Measurements from ENCODE around the gene COA7. TPM values are rescaled to one million over a fixed set of nuclear protein-coding genes. Genes with fewer than 3 reads are reported as not detected.
A peak's percentile ranks its signal among the peaks of the same experiment; 100 is the strongest.
"Not testable (repeated sequence)": the region's sequence is repeated elsewhere in the genome, so short reads cannot be mapped to it uniquely, and the experiment has no call there.

Gene COA7
- 8.3 and 10.4 TPM in 2 replicates for total RNA-seq

DNA sequence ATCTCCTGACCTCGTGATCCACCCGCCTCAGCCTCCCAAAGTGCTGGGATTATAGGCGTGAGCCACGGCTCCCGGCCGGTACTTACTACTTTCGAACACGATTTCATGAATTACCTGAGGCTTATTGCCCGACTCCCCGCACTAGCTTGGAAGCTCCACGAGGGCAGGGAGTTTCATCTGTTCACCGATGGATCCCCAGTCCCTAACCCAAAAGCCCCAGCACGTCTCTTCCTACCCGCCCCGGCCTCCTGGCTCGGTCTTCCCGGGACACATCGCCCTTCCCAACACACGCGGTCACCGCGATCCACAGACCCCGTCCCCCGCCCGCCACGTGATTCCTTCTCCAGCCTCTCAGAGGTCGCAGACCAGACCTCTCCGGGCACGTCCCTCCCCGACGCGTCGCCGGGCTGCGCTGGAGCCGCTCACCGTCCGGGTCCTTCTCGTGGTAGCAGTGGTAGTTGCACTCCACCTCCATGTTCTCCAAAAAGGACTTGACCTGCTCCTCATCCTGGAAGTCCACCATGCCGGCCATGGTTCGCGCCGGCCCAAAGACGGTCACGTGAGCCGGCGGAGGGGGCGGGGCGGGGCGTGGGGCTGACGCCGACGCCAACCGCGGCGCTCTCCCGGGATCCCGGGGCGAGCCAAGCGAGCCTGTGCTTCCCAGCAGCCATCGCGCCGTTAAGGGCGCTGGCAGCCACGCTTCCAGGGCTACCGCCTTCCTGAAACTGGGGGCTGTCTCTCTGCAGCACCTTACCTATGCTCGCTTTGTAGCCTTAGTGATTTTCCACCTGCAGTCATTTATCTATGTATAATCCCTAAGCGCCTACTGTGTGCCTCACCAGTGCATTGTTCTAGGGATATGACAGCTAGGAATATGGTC lies at the start of gene COA7:
TSS of gene COA7 (minus strand) at position 553 of the 880 bp plus-strand sequence. CDS start at position 532, 21 bp downstream.
- peak; percentile 52 to 84 for DNase-seq (ENCODE audit: low read depth in 2 of 2)

DNA sequence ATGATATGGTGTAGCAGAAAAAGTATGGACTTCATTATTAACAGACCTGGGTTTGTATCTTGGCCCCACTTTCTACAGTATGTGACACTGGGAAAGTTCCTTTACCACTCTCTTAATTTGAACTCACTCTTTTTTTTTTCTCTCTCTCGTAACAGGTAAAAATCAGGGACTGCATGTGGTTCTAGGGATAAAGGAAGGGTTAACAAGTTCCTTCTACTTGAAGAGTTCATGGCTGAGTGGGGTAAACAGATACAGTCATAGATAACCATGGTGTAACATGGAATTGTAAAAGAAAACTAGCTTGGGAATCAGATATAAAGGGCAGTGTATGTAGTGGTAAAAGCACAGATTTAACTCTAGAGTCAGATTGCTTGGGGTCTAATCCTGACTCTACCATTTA lies 49.3 kb upstream of the COA7 start:
- DNase-seq (ENCODE audit: low read depth in 2 of 2) = no peak

DNA sequence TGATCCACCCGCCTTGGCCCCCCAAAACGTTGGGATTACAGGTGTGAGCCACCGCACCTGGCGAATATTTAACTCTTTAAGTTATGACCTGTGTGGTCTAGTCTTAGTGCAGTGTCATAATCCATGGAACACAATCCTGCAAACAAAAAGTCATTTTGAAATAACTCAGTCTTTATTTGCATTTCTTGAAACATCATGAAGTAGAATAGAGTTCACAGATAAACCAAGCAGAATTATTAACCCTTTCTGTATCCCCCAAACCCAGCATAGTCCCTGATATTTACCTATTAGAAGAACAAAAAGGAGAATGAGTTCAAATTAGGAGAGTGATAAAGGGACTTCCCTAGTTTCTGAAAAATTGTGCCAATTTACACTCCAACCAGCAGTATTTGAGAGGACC lies 48.0 kb upstream of the COA7 start:
- DNase-seq (ENCODE audit: low read depth in 2 of 2) = no peak

DNA sequence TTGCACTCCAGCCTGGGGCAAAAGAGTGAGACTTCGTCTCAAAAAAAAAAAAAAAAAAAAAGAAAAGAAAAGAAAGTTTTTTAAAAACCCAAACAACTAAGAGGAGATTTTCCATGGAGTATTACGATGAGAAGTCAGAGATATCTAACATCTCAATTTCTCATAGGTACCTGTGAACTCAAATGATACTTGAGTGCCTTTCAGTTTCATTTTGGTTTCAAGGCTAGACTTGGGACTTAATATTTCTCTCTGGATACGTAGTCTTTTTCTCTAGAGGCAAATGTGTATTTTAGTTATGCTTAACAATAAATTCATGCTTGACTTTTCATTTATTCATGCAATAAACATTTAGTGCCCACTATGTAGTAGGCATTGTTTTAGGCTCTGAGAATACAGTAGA lies 43.1 kb upstream of the COA7 start:
- no peak for DNase-seq (ENCODE audit: low read depth in 2 of 2)

DNA sequence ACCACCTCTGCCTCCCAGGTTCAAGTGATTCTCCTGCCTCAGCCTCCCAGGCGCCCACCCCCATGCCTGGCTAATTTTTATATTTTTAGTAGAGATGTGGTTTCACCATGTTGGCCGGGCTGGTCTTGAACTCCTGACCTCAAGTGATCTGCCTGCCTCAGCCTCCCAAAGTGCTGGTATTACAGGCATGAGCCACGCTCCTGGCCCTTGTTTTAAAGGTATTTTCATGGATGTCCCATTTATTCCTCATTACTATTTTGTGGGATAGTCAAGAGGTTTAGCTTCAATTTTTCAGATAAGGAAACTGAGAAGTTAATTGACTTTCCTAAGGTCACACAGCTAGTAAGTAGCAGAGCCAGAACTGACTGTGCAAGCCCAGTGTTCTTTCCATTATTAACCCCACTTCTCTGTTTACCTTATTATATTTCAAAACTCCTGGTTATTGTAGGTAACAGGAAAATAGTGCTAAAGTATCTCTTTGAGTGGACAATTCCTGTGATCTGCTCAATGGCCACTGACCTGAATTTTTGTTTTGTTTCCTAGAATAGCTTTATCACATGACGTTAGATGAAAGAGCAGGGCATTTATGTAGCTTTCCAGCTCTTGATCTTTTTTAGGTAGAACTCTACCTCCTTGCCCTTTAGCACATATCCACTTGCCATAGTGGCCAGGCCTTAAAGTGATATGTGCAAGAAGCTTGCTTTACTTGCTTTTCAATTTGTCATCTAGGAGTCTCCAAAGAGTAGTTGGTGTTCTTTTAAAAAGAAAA lies 41.7 kb upstream of the COA7 start:
- DNase-seq (ENCODE audit: low read depth in 2 of 2) = peak; percentile 13 to 15

DNA sequence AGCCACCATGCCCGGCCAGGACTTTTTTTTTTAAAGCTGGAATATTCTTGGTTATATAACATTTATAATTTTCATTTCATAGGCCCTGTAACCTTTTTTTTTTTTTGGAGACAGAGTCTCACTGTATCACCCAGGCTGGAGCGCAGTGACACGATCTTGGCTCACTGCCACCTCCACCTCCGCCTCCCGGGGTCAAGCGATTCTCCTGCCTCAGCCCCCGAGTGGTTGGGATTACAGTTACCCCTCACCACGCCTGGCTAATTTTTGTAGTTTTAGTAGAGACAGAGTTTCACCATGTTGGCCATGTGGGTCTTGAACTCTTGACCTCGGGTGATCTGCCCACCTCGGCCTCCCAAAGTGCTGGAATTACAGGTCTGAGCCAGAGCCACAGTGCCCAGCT lies 40.7 kb upstream of the COA7 start:
- no peak for DNase-seq (ENCODE audit: low read depth in 2 of 2)

DNA sequence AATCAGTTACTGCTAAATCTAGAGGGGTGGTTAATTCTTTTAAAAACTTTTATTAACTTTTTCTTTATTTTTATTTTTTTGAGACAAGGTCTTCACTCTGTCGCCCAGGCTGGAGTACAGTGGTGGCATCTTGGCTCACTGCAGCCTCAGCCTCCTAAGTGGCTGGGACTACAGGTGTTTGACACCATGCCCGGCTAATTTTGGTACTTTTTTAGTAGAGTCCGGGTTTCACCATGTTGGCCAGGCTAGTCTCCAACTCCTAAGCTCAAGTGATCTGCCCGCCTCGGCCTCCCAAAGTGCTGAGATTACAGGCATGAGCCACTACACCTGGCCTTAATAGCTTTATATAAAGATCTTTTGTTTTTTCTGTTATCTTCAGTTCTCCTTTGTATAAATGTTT lies 40.0 kb upstream of the COA7 start:
- DNase-seq (ENCODE audit: low read depth in 2 of 2) = no peak

DNA sequence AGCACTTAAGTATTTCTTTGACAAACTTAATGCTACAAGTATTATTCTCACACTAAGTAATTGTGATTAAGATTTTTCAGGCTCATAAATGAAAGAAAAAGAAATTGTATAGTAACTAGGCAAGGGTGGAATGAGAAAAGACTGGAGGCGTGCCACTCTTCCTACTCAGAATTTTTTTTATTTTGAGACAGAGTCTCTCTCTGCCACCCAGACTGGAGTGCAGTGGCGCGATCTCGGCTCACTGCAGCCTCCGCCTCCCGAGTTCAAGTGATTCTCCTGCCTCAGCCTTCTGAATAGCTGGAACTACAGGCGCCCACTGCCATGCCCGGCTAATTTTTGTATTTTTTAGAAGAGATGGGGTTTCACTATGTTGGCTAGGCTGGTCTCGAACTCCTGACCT lies 37.2 kb upstream of the COA7 start:
- DNase-seq (ENCODE audit: low read depth in 2 of 2) = not testable (repeated sequence)

DNA sequence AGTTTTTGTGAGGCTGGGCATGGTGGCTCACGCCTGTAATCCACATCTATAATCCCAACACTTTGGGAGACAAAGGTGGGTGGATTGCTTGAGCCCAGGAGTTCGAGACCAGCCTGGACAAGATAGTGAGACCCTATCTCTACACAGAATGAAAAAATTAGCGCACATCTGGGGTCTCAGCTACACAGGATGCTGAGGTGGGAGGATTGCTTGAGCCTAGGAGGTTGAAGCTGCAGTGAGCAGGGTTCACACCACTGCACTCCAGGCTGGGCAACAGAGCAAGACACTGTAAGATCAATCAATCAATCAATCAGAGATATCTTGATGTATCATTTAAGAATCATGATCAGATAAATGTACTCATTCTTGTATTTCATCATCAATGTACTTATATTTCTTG lies 35.2 kb upstream of the COA7 start:
- DNase-seq (ENCODE audit: low read depth in 2 of 2) = no peak

DNA sequence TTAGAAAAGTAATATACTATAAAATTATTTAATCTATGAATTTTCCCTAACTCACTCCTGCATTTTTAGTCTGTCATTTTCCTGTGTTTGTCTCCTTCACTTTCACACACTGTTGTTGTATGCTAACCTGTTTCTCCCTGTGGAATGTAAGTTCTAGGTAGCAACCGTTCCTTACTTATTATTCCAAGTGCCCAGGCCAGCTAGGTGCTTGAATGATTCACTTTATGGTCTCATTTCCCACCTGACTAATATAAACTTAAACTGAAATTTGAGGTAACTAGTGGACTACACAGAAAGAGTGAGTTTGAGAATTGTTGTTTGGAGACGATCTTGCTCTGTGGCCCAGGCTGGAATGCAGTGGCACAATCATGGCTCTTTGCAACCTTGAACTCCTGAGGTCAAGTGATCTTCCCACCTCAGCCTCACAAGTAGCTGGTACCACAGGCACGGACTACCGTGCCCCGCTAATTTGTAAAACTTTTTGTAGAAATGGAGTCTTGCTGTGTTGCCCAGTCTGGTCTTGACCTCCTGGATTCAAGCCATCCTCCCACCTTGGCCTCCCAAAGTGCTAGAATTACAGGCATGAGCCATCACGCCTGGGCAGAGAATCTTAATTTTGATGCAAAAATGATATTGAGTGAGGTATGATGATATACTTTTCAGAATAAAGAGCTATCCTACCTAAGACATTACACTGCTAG lies 30.0 kb upstream of the COA7 start:
- DNase-seq (ENCODE audit: low read depth in 2 of 2) = no peak

DNA sequence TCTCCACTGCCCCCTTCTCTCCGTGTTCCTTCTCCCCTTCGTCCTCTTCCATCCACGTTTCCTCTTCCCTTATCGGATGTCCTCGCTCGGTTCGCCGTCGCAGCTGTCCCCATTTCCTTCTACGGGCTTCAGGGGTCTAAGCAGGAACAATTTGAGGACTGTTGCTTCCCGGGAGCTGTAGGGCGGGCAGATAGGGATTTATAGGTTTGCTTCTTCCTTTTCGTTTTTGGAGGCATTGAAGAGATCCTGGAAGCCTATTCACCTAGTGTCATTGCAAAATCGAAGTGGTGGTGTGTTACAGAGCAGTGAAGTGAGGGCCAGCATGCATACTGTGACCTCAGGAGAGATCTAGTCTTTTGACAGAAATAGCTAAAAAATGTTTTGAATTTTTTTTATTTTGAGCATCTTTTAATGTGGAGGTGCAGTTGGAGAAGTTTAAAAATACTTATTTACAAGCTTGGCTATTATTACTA lies 29.0 kb upstream of the COA7 start:
- peak in 1 of 2 donors; percentile 10 for DNase-seq (ENCODE audit: low read depth in 2 of 2)

DNA sequence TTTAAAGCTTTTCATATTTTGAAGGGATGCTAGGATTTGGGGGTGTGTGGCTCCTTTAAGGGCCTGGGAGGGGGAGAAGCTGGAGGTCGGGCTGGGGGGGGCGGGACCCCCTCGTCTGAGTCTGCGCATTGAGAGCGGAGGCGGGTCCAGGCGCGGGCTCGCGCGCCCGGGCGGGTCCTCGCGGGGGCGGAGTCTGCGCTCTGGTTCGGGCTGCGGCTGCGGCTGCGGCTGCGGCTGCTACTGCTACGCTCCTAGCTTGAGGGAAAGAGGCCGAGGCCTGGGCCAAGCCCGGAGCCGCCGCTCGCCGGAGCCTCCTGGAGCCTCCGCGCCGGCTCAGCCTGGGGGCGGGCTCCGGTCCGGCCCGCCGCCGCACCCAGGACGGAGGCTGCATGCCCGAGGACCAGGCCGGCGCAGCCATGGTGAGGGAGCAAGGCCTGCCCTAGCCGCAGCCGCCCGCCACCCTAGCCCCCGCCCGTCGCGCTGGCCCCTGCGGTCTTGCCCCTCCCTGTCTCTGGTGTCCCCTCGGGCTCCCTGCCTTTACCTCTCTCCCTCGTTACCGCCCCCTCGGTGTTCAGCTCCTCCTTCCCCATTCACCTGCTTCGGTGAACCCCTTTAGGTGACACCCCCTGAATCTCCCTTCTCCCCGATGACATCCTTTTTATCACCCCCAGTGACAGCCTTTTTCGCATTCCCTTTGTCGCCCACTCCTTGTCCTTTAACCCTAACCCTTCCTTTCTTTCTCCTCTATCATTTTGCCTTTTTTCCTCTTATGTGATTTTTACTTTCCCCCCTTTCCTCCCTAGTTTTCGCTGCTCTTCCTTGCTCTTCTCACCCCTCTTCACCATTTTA lies 28.3 kb upstream of the COA7 start, which contains the start of gene ZYG11B:
TSS of gene ZYG11B (plus strand) at position 189 of the 849 bp plus-strand sequence. CDS start at position 390, 201 bp downstream.
- DNase-seq (ENCODE audit: low read depth in 2 of 2) = peak; percentile 50 to 81

DNA sequence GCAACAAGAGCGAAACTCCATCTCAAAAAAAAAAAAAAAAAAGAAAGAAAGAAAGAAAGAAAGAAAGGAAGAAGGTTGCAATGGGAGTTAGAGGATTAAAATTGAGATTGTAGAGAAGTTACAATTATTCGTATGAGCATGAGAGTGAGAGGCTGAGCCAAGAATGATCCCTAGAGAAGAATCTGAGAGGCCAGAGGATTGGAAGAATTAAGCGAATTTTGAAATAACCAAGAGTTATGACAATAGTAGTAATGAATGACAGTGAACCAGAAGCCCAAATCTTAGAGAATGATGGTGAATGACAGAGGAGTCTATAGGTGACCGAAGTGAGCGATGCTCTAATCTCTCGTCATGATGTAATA lies 27.7 kb upstream of the COA7 start:
- DNase-seq (ENCODE audit: low read depth in 2 of 2) = no peak

DNA sequence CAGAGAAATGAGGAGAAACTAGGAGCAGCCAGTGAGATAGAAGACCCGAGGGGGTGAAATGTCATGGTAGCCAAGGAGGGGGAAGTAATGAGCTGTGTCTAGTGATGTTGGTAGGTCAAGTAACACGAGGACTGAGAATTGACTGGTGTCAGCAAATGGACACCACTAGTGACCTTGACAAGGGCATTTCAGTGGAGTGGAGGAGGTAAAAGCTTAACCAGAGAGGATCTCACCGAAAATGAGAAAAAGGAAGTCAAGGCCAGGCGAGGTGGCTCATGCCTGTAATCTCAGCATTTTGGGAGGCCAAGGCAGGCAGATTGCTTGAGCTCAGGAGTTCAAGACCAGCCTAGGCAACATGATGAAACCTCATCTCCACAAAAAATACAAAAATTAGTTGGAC lies 25.1 kb upstream of the COA7 start:
- no peak for DNase-seq (ENCODE audit: low read depth in 2 of 2)

DNA sequence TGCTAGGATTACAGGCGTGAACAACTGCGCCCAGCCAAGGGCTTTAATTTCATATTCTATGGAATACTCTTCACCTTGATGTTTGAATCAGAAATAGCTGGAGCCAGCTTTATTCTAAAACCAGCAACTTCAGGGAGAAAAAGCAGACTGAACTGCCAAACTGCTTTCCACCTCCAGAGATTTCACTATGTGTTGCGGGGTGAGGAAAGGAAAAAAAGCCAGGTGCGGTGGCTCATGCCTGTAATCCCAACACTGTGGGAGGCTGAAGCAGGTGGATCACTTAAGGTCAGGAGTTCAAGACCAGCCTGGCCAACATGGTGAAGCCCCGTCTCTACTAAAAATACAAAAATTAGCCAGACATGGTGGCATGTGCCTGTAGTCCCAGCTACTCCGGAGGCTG lies 17.1 kb upstream of the COA7 start:
- not testable (repeated sequence) for DNase-seq (ENCODE audit: low read depth in 2 of 2)

DNA sequence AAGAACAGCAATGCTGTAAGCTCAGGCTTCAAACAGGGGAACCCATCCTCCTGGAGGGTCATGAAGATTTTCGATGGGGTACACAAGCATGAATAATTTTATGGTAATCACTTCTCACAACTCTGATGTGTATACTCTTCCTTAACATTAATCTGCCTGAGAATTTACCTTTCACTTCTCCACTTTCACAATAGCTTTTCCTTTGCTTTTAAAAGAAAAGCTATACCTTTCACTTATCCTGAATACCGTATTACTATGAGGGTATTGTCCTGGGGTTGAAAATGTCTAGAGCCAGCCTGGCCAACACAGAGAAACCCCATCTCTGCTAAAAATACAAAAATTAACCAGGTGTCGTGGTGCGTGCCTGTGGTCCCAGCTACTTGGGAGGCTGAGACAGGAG lies 15.4 kb upstream of the COA7 start:
- no peak for DNase-seq (ENCODE audit: low read depth in 2 of 2)

DNA sequence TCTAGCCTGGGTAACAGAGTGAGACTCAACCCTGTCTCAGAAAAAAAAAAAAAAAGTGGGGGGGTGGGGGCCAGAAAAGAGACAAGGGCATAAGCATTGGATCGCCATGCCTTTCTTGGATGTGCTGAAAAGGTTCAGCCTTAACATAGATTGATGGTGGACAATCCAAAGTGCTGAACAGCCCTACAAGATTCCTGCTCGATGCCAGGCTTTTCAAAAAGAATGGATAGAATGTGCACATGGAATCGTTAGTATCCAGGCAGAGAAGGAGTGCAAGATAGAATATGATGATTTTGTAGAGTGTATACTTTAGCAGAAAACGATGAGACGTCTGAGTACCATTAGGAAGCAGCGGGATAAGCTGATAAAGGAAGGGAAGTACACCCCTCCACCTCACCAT lies 10.9 kb upstream of the COA7 start:
- no peak for DNase-seq (ENCODE audit: low read depth in 2 of 2)

DNA sequence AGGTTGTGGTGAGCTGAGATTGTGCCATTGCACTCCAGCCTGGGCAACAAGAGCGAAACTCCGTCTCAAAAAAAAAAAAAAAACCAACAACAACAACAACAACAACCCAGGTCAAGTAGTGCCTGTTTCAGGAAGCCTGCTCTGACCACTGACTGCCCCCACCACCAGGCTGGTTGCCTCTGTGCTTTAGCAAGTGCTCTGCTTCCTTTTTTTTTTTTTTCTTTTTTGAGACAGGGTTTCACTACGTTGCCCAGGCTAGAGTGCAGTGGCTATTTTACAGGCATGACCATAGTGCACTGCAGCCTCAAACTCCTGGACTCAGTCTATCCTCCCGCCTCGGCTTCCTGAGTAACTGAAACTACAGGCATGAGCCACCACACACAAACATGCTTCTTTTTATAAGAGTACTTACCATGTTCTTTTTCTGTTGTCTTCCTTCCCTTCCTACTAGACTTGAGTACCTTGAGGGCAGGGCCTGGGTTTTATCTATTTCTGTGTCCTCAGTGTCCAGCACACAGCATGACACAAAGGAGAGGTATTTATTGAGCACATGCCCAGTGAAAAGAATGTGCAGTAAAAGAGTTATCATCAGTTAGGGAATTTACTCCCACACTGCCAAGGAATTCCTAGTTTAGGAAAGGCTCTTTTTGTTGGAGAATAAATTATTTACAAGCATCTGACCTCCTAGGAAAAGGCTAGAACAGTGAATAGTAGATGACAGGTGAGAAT lies 9.9 kb upstream of the COA7 start:
- no peak for DNase-seq (ENCODE audit: low read depth in 2 of 2)

DNA sequence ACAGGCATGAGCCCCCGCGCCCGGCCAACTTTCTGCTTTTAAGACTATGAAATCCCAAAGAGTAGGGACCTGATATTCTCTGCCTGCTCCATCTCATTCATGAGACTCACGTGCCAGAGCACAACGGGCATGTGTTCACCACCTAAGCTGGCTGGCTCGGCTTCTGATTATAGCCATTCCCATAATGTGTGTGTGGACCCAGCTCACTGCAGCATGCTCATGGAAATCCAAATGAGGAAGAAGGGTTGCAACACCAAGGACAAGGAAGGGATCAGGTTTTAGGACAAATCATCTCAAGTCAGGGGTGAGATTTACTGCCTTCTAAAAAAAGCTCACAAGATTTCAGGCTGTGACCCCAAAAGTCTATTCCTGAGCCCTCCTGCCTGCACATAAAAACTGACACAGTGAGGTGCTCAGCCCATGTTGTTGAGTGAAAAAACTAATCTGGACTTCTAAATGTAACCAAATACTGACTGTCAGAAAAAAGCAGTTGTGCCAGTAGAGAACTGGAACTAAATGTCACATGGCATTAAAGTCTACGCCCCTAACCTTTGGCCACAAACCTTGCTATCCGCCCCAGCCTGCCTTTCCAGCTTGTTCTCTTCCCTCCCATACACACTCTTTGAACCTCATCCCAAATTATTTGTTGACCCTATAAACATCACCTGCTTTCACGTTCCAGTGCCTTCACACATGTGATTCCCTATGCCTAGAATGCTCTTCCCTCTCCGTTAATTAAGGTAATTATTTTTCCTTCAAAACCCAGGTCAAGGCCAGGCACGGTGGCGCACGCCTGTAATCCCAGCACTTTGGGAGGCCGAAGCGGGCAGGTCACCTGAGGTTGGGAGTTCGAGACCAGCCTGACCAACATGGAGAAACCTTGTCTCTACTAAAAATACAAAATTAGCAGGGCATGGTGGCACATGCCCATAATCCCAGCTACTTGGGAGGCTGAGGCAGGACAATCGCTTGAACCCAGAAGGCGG lies 9.1 kb upstream of the COA7 start:
- DNase-seq (ENCODE audit: low read depth in 2 of 2) = no peak
